PC-3 (cell line): ENCODE results near the gene PPP4R3B. TPM values are rescaled to one million over a fixed set of nuclear protein-coding genes. Genes with fewer than 3 reads are reported as not detected.
"Not testable (repeated sequence)": the region's sequence is repeated elsewhere in the genome, so short reads cannot be mapped to it uniquely, and the experiment has no call there.

Source experiments
- ATAC-seq: fragments of 200-7000 bp; cut with Tn5 transposase; 2 replicates; pipeline ENCODE4 v1.9.1; 2020; ENCODE audit warnings: mild to moderate bottlenecking, moderate library complexity
- BruUV-seq: library from RNA; stranded (reverse); fragments of 400-500 nt; replicated peaks from 2 replicates; lab custom pipeline; 2021; lab: Mats Ljungman, UMichigan
- CTCF ChIA-PET: fragments of 300-600 bp; sonication (Branson Sonifier 250); formaldehyde crosslinking; loops from one replicate; lab custom pipeline; 2022; ENCODE audit warnings: antibody characterized with exemption; lab: Charles Lee
- POLR2A ChIA-PET: fragments of 300-600 bp; sonication (Branson Sonifier 250); formaldehyde crosslinking; loops from one replicate; lab custom pipeline; 2022; ENCODE audit warnings: antibody characterized with exemption; ENCODE audit not compliant: unreplicated experiment; lab: Charles Lee
- DNase-seq: peaks from one replicate; pipeline ENCODE4 v3.0.0-alpha.2; 2015
- H2AFZ ChIP-seq: fragments of 300-600 bp; sonication (generic); 2 replicates; pipeline ENCODE4 v1.6.0; 2016; ENCODE audit warnings: antibody characterized with exemption, low read length
- H3F3A ChIP-seq: fragments of 300-600 bp; sonication (generic); one replicate; pipeline ENCODE4 v1.6.0; 2017; ENCODE audit warnings: antibody characterized with exemption, low read length, control low read depth, mild to moderate bottlenecking; ENCODE audit not compliant: unreplicated experiment
- H3K27ac ChIP-seq: fragments of 300-600 bp; sonication (generic); 2 replicates; pipeline ENCODE4 v1.5.1; 2016; ENCODE audit warnings: mild to moderate bottlenecking, low read length
- H3K27me3 ChIP-seq: fragments of 300-600 bp; sonication (generic); 2 replicates; pipeline ENCODE4 v1.6.1; 2016; ENCODE audit warnings: low read length, mixed read lengths
- H3K36me3 ChIP-seq: fragments of 300-600 bp; sonication (generic); 2 replicates; pipeline ENCODE4 v1.6.1; 2016; ENCODE audit warnings: low read depth, mixed run types, low read length, mixed read lengths
- H3K4me1 ChIP-seq: fragments of 300-600 bp; sonication (generic); 2 replicates; pipeline ENCODE4 v1.5.1; 2016; ENCODE audit warnings: low read length; ENCODE audit not compliant: insufficient read depth
- H3K4me2 ChIP-seq: fragments of 300-600 bp; sonication (generic); 2 replicates; pipeline ENCODE4 v1.6.0; 2016; ENCODE audit warnings: low read length
- H3K4me3 ChIP-seq: fragments of 300-600 bp; sonication (generic); 2 replicates; pipeline ENCODE4 v1.5.1; 2016; ENCODE audit warnings: mild to moderate bottlenecking, low read length, mixed read lengths
- H3K79me2 ChIP-seq: fragments of 300-600 bp; sonication (generic); 2 replicates; pipeline ENCODE4 v1.6.1; 2017; ENCODE audit warnings: low read length, mixed read lengths
- H3K9ac ChIP-seq: fragments of 300-600 bp; sonication (generic); 2 replicates; pipeline ENCODE4 v1.6.0; 2016; ENCODE audit warnings: mild to moderate bottlenecking, low read length
- H3K9me2 ChIP-seq: fragments of 300-600 bp; sonication (generic); replicated peaks from 2 replicates; pipeline ENCODE4 v1.6.1; 2016; ENCODE audit warnings: mixed run types, low read length, mixed read lengths
- H3K9me3 ChIP-seq: fragments of 300-600 bp; sonication (generic); 2 replicates; pipeline ENCODE4 v1.6.1; 2016; ENCODE audit warnings: low read length, mixed read lengths
- H4K20me1 ChIP-seq: fragments of 300-600 bp; sonication (generic); 2 replicates; pipeline ENCODE4 v1.6.1; 2016; ENCODE audit warnings: low read length, mixed read lengths
- CTCF ChIP-seq: fragments of 300-600 bp; sonication (generic); conservative IDR thresholded peaks from 2 replicates; pipeline ENCODE4 v1.5.1; 2017; ENCODE audit warnings: antibody characterized with exemption, low read depth, mild to moderate bottlenecking, low read length
- EZH2 ChIP-seq: fragments of 300-600 bp; sonication (generic); IDR thresholded peaks from one replicate; pipeline ENCODE4 v1.6.1; 2017; ENCODE audit warnings: antibody characterized with exemption, mild to moderate bottlenecking, low read length; ENCODE audit not compliant: unreplicated experiment
- EZH2phosphoT487 ChIP-seq: fragments of 300-600 bp; sonication (generic); IDR thresholded peaks from 2 replicates; pipeline ENCODE4 v1.6.1; 2018; ENCODE audit warnings: mild to moderate bottlenecking, antibody characterized with exemption, low read length, borderline replicate concordance
- intact Hi-C: fragments of 100-400 bp; cut with micrococcal nuclease; formaldehyde crosslinking; loops from 2 replicates; pipeline ENCODE4 v1.9.0; 2023
- total RNA-seq: library from RNA; depleted of rRNA; stranded (reverse); fragments of >200 nt; gene quantifications from 2 replicates; pipeline ENCODE4 v1.2.3, GENCODE V29; 2014

Gene PPP4R3B
- total RNA-seq, 1 experiment from 2014 or later, result 38.4 TPM

GRCh38 chr2:55585451-55586080 lies 31.9 kb downstream of the PPP4R3B start:
- Histone ChIP-seq H3K36me3 (peaks cover 27% of the 10 kb centered on the region), H3K4me1 (peaks cover 36% of the 10 kb centered on the region), H3K9ac (peak overlapping the region; percentile 54), H3F3A (peaks cover 6% of the 10 kb centered on the region), H4K20me1 (no peaks in the 10 kb centered on the region), H3K27me3 (no peaks in the 10 kb centered on the region), H3K4me3 (peak overlapping the region; percentile 41), H2AFZ (peak overlapping the region; percentile 52; the same call in 1 of the 2 replicates), H3K9me2 (no peaks in the 10 kb centered on the region), H3K4me2 (peak overlapping the region; percentile 81), H3K79me2 (peaks cover 39% of the 10 kb centered on the region), H3K27ac (peak overlapping the region; percentile 89), H3K9me3 (no peaks in the 10 kb centered on the region)
- TF ChIP-seq EZH2phosphoT487 (no peak), CTCF (no peak), EZH2 (no peak)
- intact Hi-C loops, result loop anchor here (2.0 kb wide), 1 partner anchor 31 kb away; the partner anchor contains the start of gene PPP4R3B
- ATAC-seq (peak; percentile 88), DNase-seq (peak; percentile 47)
- BruUV-seq, result no TSS peak
- ChIA-PET POLR2A (no interaction called here), CTCF (no interaction called here)

GRCh38 chr2:55581874-55582547 lies 35.4 kb downstream of the PPP4R3B start:
- no peaks in the 10 kb centered on the region; the same call in 1 of the 2 replicates for H4K20me1 ChIP-seq
- no peak overlapping the region for H2AFZ ChIP-seq
- peaks cover 35% of the 10 kb centered on the region for H3K36me3 ChIP-seq
- BruUV-seq, result no TSS peak
- TF ChIP-seq EZH2phosphoT487 (no peak), CTCF (no peak), EZH2 (no peak)
- intact Hi-C loops, result no loop called here
- H3K4me3 ChIP-seq, result no peak overlapping the region
- H3K4me1 ChIP-seq, result peaks cover 33% of the 10 kb centered on the region
- no peak for ATAC-seq
- peaks cover 6% of the 10 kb centered on the region for H3F3A ChIP-seq
- H3K9me3 ChIP-seq, result no peaks in the 10 kb centered on the region
- POLR2A ChIA-PET, result no interaction called here
- H3K79me2 ChIP-seq, result peaks cover 25% of the 10 kb centered on the region
- no peak for DNase-seq
- H3K9ac ChIP-seq, result no peak overlapping the region
- no peaks in the 10 kb centered on the region for H3K27me3 ChIP-seq
- no peak overlapping the region for H3K4me2 ChIP-seq
- H3K9me2 ChIP-seq, result no peaks in the 10 kb centered on the region
- no peak overlapping the region for H3K27ac ChIP-seq
- CTCF ChIA-PET, result no interaction called here

GRCh38 chr2:55581435-55581834 lies 36.0 kb downstream of the PPP4R3B start:
- Histone ChIP-seq H4K20me1 (no peaks in the 10 kb centered on the region; the same call in 1 of the 2 replicates), H3K27me3 (no peaks in the 10 kb centered on the region), H3K36me3 (peaks cover 37% of the 10 kb centered on the region), H3K27ac (no peak overlapping the region), H3K79me2 (peaks cover 19% of the 10 kb centered on the region), H2AFZ (no peak overlapping the region), H3K9me3 (no peaks in the 10 kb centered on the region), H3F3A (peaks cover 6% of the 10 kb centered on the region), H3K9me2 (no peaks in the 10 kb centered on the region), H3K4me2 (no peak overlapping the region), H3K4me1 (peaks cover 28% of the 10 kb centered on the region), H3K9ac (no peak overlapping the region), H3K4me3 (no peak overlapping the region)
- BruUV-seq, result no TSS peak
- CTCF ChIA-PET, result no interaction called here
- intact Hi-C loops, result no loop called here
- ATAC-seq (no peak), DNase-seq (peak; percentile 30)
- POLR2A ChIA-PET, result no interaction called here
- TF ChIP-seq EZH2phosphoT487, result no peak
- TF ChIP-seq CTCF, result peak; percentile 70

- intact Hi-C loops, H3K9ac ChIP-seq, H3K9me2 ChIP-seq, H4K20me1 ChIP-seq, H3K4me1 ChIP-seq, H3K27me3 ChIP-seq, ATAC-seq, CTCF ChIA-PET, BruUV-seq, H3K79me2 ChIP-seq, H3K9me3 ChIP-seq, H2AFZ ChIP-seq, POLR2A ChIA-PET, H3K4me3 ChIP-seq, H3K4me2 ChIP-seq, H3K27ac ChIP-seq, DNase-seq, H3F3A ChIP-seq: not testable (repeated sequence)
- H3K36me3 ChIP-seq, result peaks cover 35% of the 10 kb centered on the region
Observed at GRCh38 chr2:55569002-55569401, 48.4 kb downstream of the PPP4R3B start.
